Lower lobe of right lung (tissue), 2 donors: ENCODE measurements around the gene GRM7. TPM values are rescaled to one million over a fixed set of nuclear protein-coding genes. Genes with fewer than 3 reads are reported as not detected.

Experiments used
- ATAC-seq, 2 donors: fragments of 200-7000 bp; cut with Tn5 transposase; one replicate each; pipeline ENCODE4 v1.9.1; 2020 to 2022; ENCODE audit warnings: mild to moderate bottlenecking in 2 of 2, moderate library complexity in 2 of 2
- DNase-seq: peaks from one replicate; pipeline ENCODE4 v3.0.0-alpha.2; 2020
- H3K27ac ChIP-seq: fragments of 200-600 bp; one replicate; pipeline ENCODE4 v1.8.0; 2022
- H3K27me3 ChIP-seq: fragments of 200-600 bp; one replicate; pipeline ENCODE4 v1.8.0; 2022; ENCODE audit warnings: low read depth
- H3K36me3 ChIP-seq: fragments of 200-600 bp; one replicate; pipeline ENCODE4 v1.8.0; 2022; ENCODE audit warnings: mild to moderate bottlenecking
- H3K4me1 ChIP-seq: fragments of 200-600 bp; one replicate; pipeline ENCODE4 v1.8.0; 2022
- H3K4me3 ChIP-seq: fragments of 200-600 bp; one replicate; pipeline ENCODE4 v1.8.0; 2022; ENCODE audit warnings: mild to moderate bottlenecking
- H3K9me3 ChIP-seq: fragments of 200-600 bp; one replicate; pipeline ENCODE4 v1.8.0; 2022
- intact Hi-C: fragments of 100-400 bp; cut with DNase I; formaldehyde crosslinking; loops from one replicate; pipeline ENCODE4 v1.11.0; 2022
- total RNA-seq: library from RNA; stranded (reverse); fragmentation: NEBNext Ultra II Directional; extraction: Animal tissue kit (Norgen Biotek cat#: 25700); gene quantifications from one replicate; pipeline ENCODE4 v1.2.1, GENCODE V29; 2021
- TF ChIP-seq, protein P1 (sequence below): fragments of 200-600 bp; IDR thresholded peaks from one replicate; pipeline ENCODE4 v1.8.0; 2022; ENCODE audit warnings: antibody characterized with exemption, mild to moderate bottlenecking
- donor health status: DM: no; HTN: yes; CAD: no; lungs with severe emphysema.

GRM7 gene
- total RNA-seq, 1 donor from 2014 or later: 0.86 TPM

DNA sequence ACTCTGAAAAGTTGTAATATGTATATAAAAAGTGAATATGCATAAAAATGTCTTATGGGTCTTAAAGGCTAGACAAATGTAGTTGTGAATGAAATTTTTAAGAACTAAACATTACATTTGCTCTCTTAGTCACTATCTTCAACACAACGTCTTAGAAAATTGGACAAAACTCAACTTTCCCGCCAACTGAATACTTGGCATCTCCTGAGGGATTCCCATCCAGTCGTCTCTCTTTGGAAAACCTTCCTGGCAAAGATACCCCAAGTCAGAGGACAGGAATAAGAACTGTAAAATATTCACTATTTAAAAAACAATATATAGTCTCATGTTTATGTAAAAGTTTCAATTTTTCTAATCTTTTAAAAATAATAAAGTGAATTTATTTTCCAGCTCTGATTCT is 354.8 kb downstream of the GRM7 start:
- no peak for DNase-seq
- intact Hi-C loops: no loop called here
- Histone ChIP-seq H3K27ac (no peak overlapping the region), H3K4me3 (no peak overlapping the region), H3K27me3 (no peaks in the 10 kb centered on the region), H3K4me1 (no peaks in the 10 kb centered on the region), H3K9me3 (no peaks in the 10 kb centered on the region), H3K36me3 (no peaks in the 10 kb centered on the region)
- no peak for ATAC-seq
- TF ChIP-seq, protein P1, sequence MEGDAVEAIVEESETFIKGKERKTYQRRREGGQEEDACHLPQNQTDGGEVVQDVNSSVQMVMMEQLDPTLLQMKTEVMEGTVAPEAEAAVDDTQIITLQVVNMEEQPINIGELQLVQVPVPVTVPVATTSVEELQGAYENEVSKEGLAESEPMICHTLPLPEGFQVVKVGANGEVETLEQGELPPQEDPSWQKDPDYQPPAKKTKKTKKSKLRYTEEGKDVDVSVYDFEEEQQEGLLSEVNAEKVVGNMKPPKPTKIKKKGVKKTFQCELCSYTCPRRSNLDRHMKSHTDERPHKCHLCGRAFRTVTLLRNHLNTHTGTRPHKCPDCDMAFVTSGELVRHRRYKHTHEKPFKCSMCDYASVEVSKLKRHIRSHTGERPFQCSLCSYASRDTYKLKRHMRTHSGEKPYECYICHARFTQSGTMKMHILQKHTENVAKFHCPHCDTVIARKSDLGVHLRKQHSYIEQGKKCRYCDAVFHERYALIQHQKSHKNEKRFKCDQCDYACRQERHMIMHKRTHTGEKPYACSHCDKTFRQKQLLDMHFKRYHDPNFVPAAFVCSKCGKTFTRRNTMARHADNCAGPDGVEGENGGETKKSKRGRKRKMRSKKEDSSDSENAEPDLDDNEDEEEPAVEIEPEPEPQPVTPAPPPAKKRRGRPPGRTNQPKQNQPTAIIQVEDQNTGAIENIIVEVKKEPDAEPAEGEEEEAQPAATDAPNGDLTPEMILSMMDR: no peak

DNA sequence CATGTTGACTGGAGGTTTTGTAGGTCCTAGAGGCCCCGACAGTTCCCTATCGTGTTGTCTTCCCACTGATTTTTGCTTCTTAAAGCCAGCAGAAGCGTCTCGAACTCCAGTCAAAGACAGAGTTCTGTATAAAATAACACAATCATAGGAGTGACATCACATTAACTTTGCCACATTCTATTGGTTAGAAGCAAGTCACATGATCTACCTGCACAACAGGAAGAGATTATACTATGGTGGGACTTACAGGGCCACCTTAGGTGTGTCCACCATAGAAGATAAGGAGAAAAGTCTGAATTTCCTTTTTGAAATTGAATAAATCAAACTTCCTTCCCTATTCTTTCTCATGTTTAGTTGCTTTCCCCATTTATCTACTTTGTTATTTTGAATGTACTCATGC is 365.5 kb downstream of the GRM7 start:
- intact Hi-C loops: no loop called here
- Histone ChIP-seq H3K4me3 (no peak overlapping the region), H3K27me3 (no peaks in the 10 kb centered on the region), H3K36me3 (no peaks in the 10 kb centered on the region), H3K9me3 (no peaks in the 10 kb centered on the region), H3K27ac (no peak overlapping the region), H3K4me1 (no peaks in the 10 kb centered on the region)
- DNase-seq (no peak), ATAC-seq (no peak)
- TF ChIP-seq, protein P1: no peak

DNA sequence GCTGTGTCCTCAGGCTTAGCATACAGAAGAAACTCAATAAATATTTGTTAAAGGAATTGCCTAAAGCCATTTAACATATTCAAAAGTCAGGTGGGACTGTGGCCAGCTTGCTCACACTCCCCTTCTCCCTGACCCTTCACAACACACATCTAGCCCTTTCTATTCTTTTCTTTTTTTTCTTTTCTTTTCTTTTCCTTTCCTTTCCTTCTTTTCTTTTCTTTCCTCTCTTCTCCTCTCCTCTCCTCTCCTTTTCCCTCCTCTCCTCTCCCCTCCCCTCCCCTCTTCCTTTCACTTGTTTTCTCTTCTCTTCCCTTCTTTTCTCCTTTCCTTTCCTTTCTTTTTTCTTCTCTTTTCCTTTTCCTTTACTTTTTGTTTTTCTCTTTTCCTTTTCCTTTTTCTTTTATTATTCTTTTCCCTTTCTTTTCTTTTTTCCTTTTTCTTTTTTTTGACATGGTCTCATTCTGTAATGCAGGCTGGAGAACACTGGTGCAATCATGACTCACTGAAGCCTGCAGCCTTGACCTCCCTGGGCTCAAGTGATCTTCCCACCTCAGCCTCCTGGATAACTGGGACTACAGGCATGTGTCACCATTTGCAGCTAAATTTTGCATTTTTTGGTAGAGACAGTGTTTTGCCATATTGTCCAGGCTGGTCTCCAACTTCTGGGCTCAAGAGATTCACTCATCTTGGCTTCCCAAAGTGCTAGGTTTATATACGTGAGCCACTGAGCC is 377.8 kb downstream of the GRM7 start:
- TF ChIP-seq, protein P1: no peak
- Histone ChIP-seq H3K27ac (no peak overlapping the region), H3K36me3 (no peaks in the 10 kb centered on the region), H3K4me1 (no peaks in the 10 kb centered on the region), H3K9me3 (no peaks in the 10 kb centered on the region), H3K4me3 (no peak overlapping the region), H3K27me3 (no peaks in the 10 kb centered on the region)
- DNase-seq: no peak
- ATAC-seq: no peak
- intact Hi-C loops: no loop called here

DNA sequence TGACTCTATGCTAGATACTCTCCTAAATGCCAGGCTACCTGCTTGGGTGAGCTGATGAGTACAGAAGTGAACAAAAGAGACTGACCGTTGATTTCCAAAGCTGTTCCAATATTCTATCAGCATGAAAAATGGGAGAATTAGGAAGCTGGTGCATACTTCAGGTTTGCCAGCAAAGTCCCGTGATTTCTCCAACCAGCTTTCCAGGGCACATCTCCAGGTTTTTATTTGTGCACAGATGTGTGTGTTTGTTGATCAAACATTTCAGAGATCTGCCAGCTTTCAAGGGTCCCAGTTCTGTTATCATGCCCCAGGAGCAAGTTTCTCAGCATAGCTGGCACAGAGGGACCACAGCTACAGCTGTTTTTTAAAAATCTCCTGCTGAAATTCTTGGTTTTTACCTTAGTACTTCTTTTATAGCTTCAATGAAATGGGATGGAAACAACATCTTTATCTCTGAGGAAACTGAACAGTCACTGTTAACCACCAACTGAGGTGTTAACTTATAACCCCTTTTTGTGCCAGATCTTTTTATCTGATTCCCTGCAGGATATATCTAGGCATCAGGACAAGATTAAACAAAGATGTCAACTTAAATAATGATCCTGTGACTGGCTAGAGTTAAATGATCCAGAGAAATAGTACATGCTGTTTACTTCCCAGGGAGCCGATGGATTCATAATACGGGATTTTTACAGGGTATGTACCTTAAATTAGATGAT is 380.8 kb downstream of the GRM7 start:
- H3K27ac ChIP-seq: no peak overlapping the region
- ATAC-seq: no peak
- TF ChIP-seq, protein P1: no peak

DNA sequence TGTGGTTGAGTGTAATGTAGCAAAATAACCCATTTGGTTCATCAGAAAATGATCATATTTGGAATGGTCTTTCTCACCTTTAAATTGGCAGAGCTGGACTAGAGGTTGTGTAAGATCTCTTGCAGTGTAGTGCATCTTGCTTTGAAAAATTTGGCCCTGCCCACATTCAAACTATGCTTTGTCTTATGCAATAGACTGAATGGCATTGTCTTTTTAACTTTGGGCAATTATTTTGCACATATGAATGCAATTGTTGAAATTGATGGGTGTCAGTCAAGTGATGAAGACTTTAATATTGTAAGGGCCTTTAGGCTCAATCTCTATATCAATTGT is 381.4 kb downstream of the GRM7 start:
- intact Hi-C loops: no loop called here
- H3K9me3 ChIP-seq: no peaks in the 10 kb centered on the region
- H3K27me3 ChIP-seq: no peaks in the 10 kb centered on the region
- no peak for DNase-seq
- no peaks in the 10 kb centered on the region for H3K36me3 ChIP-seq
- TF ChIP-seq, protein P1: no peak
- H3K4me1 ChIP-seq: no peaks in the 10 kb centered on the region
- H3K4me3 ChIP-seq: no peak overlapping the region
- ATAC-seq: no peak
- H3K27ac ChIP-seq: no peak overlapping the region

More for the DNA sequence above, 380.8 kb downstream of the GRM7 start:
- no peak for DNase-seq
- Histone ChIP-seq H3K36me3 (no peaks in the 10 kb centered on the region), H3K4me3 (no peak overlapping the region), H3K9me3 (no peaks in the 10 kb centered on the region), H3K27me3 (no peaks in the 10 kb centered on the region), H3K4me1 (no peaks in the 10 kb centered on the region)
- intact Hi-C loops: no loop called here
